H1 (cell line): Measurements from ENCODE around the gene AGT. TPM values are rescaled to one million over a fixed set of nuclear protein-coding genes. Genes with fewer than 3 reads are reported as not detected.

Experiments used
- CTCF ChIA-PET: fragments of 300-600 bp; sonication (Branson Sonifier 250); formaldehyde crosslinking; loops from one replicate; lab custom pipeline; 2021; ENCODE audit not compliant: partially characterized antibody; lab: Charles Lee
- POLR2A ChIA-PET: fragments of 300-600 bp; sonication (Branson Sonifier 250); formaldehyde crosslinking; loops from one replicate; lab custom pipeline; 2021; ENCODE audit warnings: inconsistent platforms; ENCODE audit not compliant: partially characterized antibody; lab: Charles Lee
- DNase-seq, 2 experiments: peaks; one replicate each; pipeline versions ENCODE4 v3.0.0 to v3.0.0-alpha.2; 2010 to 2022; ENCODE audit warnings: low spot score in 2 of 2, low read depth in 1 of 2, mixed read lengths in 1 of 2
- FAIRE-seq: peaks from 2 replicates; lab custom pipeline; 2011; peaks lifted over from hg19 to GRCh38; lab: Jason Lieb, UNC
- H2AFZ ChIP-seq: 2 replicates; pipeline ENCODE4 v1.8.1; 2012; ENCODE audit warnings: low read length, inconsistent platforms
- H2AK5ac ChIP-seq: 2 replicates; pipeline ENCODE4 v1.6.1; 2013; ENCODE audit warnings: low read depth, low read length
- H2BK120ac ChIP-seq: replicated peaks from 2 replicates; pipeline ENCODE3; 2013; ENCODE audit warnings: low read depth, low read length, inconsistent platforms
- H2BK12ac ChIP-seq: 2 replicates; pipeline ENCODE4 v1.6.1; 2013; ENCODE audit warnings: low read depth, low read length
- H2BK15ac ChIP-seq: 2 replicates; pipeline ENCODE4 v1.6.1; 2013; ENCODE audit warnings: low read length
- H2BK20ac ChIP-seq: 2 replicates; pipeline ENCODE4 v1.6.1; 2013; ENCODE audit warnings: low read length
- H2BK5ac ChIP-seq: 2 replicates; pipeline ENCODE4 v1.6.1; 2013; ENCODE audit warnings: low read depth, low read length
- H3K14ac ChIP-seq: 2 replicates; pipeline ENCODE4 v1.6.1; 2013; ENCODE audit warnings: inconsistent platforms; ENCODE audit not compliant: insufficient read length
- H3K18ac ChIP-seq: 2 replicates; pipeline ENCODE4 v1.6.1; 2013; ENCODE audit warnings: low read length; ENCODE audit errors: extremely low read depth
- H3K23ac ChIP-seq: 2 replicates; pipeline ENCODE4 v1.6.1; 2013; ENCODE audit warnings: inconsistent platforms; ENCODE audit not compliant: insufficient read length
- H3K23me2 ChIP-seq: 2 replicates; pipeline ENCODE4 v1.6.1; 2013; ENCODE audit warnings: low read depth, low read length
- H3K27ac ChIP-seq: 2 replicates; pipeline ENCODE4 v1.6.1; 2011; ENCODE audit warnings: low read depth, low read length, inconsistent platforms
- H3K27me3 ChIP-seq, 4 experiments: replicated peaks in 1 of 4; 1 replicate in 1 of 4; 2 replicates in 3 of 4; pipeline versions ENCODE4 v1.6.1 to v1.8.1; 2011 to 2013; ENCODE audit warnings: low read length in 3 of 4, mild to moderate bottlenecking in 3 of 4, inconsistent platforms in 2 of 4, mixed read lengths in 2 of 4, moderate library complexity in 1 of 4; ENCODE audit not compliant: control insufficient read depth in 3 of 4, insufficient read depth in 3 of 4; ENCODE audit errors: extremely low read depth in 1 of 4
- H3K36me3 ChIP-seq, 4 experiments: 2 replicates each; pipeline versions ENCODE4 v1.6.1 to v1.8.1; 2011 to 2013; ENCODE audit warnings: mild to moderate bottlenecking in 4 of 4, low read length in 3 of 4, moderate library complexity in 2 of 4, control low read depth in 1 of 4, inconsistent platforms in 1 of 4; ENCODE audit not compliant: insufficient read depth in 4 of 4, control insufficient read depth in 2 of 4
- H3K4ac ChIP-seq: replicated peaks from 2 replicates; pipeline ENCODE3; 2013; ENCODE audit warnings: low read length, low read depth, mixed read lengths, inconsistent platforms; ENCODE audit not compliant: insufficient read length
- H3K4me1 ChIP-seq, 4 experiments: replicated peaks in 1 of 4; 1 replicate in 1 of 4; 2 replicates in 3 of 4; pipeline versions ENCODE4 v1.6.1 to v1.8.1; 2011 to 2013; ENCODE audit warnings: low read length in 3 of 4, inconsistent platforms in 2 of 4, mixed read lengths in 1 of 4; ENCODE audit not compliant: insufficient read depth in 4 of 4, control insufficient read depth in 3 of 4
- H3K4me2 ChIP-seq, 2 experiments: 2 replicates each; pipeline versions ENCODE4 v1.6.1 to v1.8.1; 2011 to 2013; ENCODE audit warnings: low read depth in 2 of 2, low read length in 2 of 2, control low read depth in 1 of 2, inconsistent platforms in 1 of 2, mild to moderate bottlenecking in 1 of 2; ENCODE audit not compliant: insufficient read depth in 1 of 2
- H3K4me3 ChIP-seq, 4 experiments: fragments of 200-600, 300-600 bp in 1 of 4; sonication (generic), shearing (Covaris generic), sonication (Bioruptor Twin) in 1 of 4; 2 replicates each; pipeline versions ENCODE4 v1.5.1 to v1.8.1; 2011 to 2016; ENCODE audit warnings: low read length in 4 of 4, low read depth in 3 of 4, control low read depth in 2 of 4, inconsistent platforms in 2 of 4, mild to moderate bottlenecking in 2 of 4, mixed read lengths in 1 of 4, moderate library complexity in 1 of 4; ENCODE audit not compliant: insufficient read depth in 2 of 4; ENCODE audit errors: extremely low read depth in 1 of 4
- H3K56ac ChIP-seq: replicated peaks from 2 replicates; pipeline ENCODE3; 2013; ENCODE audit warnings: low read depth, mild to moderate bottlenecking, mixed read lengths, low read length, inconsistent platforms; ENCODE audit not compliant: insufficient read length
- H3K79me1 ChIP-seq: 2 replicates; pipeline ENCODE4 v1.6.1; 2013; ENCODE audit warnings: low read depth, low read length, control low read depth
- H3K79me2 ChIP-seq, 2 experiments: 2 replicates each; pipeline versions ENCODE4 v1.6.1 to v1.8.1; 2012 to 2013; ENCODE audit warnings: low read length in 2 of 2, mild to moderate bottlenecking in 2 of 2, inconsistent platforms in 1 of 2; ENCODE audit not compliant: insufficient read depth in 2 of 2, control insufficient read depth in 1 of 2
- H3K9ac ChIP-seq, 4 experiments: replicated peaks in 1 of 4; 1 replicate in 1 of 4; 2 replicates in 3 of 4; pipeline versions ENCODE4 v1.6.1 to v1.8.1; 2011 to 2013; ENCODE audit warnings: low read depth in 3 of 4, low read length in 3 of 4, control low read depth in 2 of 4, mild to moderate bottlenecking in 2 of 4, moderate library complexity in 2 of 4, inconsistent platforms in 1 of 4; ENCODE audit errors: extremely low read depth in 1 of 4
- H3K9me3 ChIP-seq, 2 experiments: 2 replicates each; pipeline versions ENCODE4 v1.6.1 to v1.8.1; 2012 to 2013; ENCODE audit warnings: mild to moderate bottlenecking in 2 of 2, moderate library complexity in 2 of 2, control low read depth in 1 of 2, inconsistent platforms in 1 of 2, low read depth in 1 of 2, low read length in 1 of 2, mixed read lengths in 1 of 2; ENCODE audit not compliant: insufficient read depth in 2 of 2
- H4K20me1 ChIP-seq, 2 experiments: replicated peaks in 1 of 2; 2 replicates each; pipeline versions ENCODE3 to v1.8.1; 2011 to 2013; ENCODE audit warnings: inconsistent platforms in 2 of 2, low read length in 2 of 2, mild to moderate bottlenecking in 1 of 2; ENCODE audit not compliant: insufficient read depth in 2 of 2, control insufficient read depth in 1 of 2
- H4K5ac ChIP-seq: 2 replicates; pipeline ENCODE4 v1.6.1; 2013; ENCODE audit warnings: low read length, low read depth, mixed read lengths, inconsistent platforms; ENCODE audit not compliant: insufficient read length
- H4K8ac ChIP-seq: 2 replicates; pipeline ENCODE4 v1.8.0; 2013; ENCODE audit warnings: mild to moderate bottlenecking, moderate library complexity, low read length, inconsistent platforms; ENCODE audit not compliant: insufficient read depth; ENCODE audit errors: extremely low read depth
- H4K91ac ChIP-seq: replicated peaks from 2 replicates; pipeline ENCODE3; 2013; ENCODE audit warnings: low read length, mixed read lengths, inconsistent platforms; ENCODE audit not compliant: insufficient read length
- CEBPB ChIP-seq: IDR thresholded peaks from 2 replicates; pipeline ENCODE4 v1.6.1; 2012; ENCODE audit warnings: low read depth, low read length
- CTBP2 ChIP-seq: IDR thresholded peaks from 2 replicates; pipeline ENCODE4 v1.7.0; 2011; ENCODE audit warnings: borderline replicate concordance, mild to moderate bottlenecking, moderate library complexity, mixed read lengths, low read length; ENCODE audit not compliant: insufficient read depth, insufficient read length
- CTCF ChIP-seq, 3 experiments: IDR thresholded peaks; 1 replicate in 2 of 3; 2 replicates in 1 of 3; pipeline versions ENCODE4 v1.5.1 to v1.6.1; 2011; ENCODE audit warnings: low read length in 3 of 3, mild to moderate bottlenecking in 3 of 3, inconsistent platforms in 2 of 3, low read depth in 1 of 3, moderate library complexity in 1 of 3; ENCODE audit not compliant: insufficient read depth in 1 of 3; ENCODE audit errors: control extremely low read depth in 1 of 3
- RAD21 ChIP-seq, 2 experiments: IDR thresholded peaks in 1 of 2; conservative IDR thresholded peaks in 1 of 2; 2 replicates each; pipeline ENCODE4 v1.6.1; 2011; ENCODE audit warnings: low read depth in 2 of 2, low read length in 2 of 2, improper control_type of control experiment in 1 of 2, inconsistent platforms in 1 of 2, mild to moderate bottlenecking in 1 of 2, moderate library complexity in 1 of 2
- TEAD4 ChIP-seq: IDR thresholded peaks from 2 replicates; pipeline ENCODE4 v1.6.1; 2012; ENCODE audit warnings: low read depth, low read length, inconsistent platforms, mixed read lengths
- WGBS, 2 experiments: shearing (Covaris generic) in 1 of 2; methylation state at CpG; one replicate each; pipeline versions ENCODE4 v1.1.6 to v1.1.7; 2013 to 2015; ENCODE audit warnings: low lambda C conversion rate in 2 of 2, mixed read lengths in 2 of 2, inconsistent platforms in 1 of 2, low coverage in 1 of 2, missing lambda C conversion rate in 1 of 2; ENCODE audit not compliant: insufficient replicate concordance in 2 of 2, insufficient coverage in 1 of 2, insufficient read length in 1 of 2; ENCODE audit errors: extremely low coverage in 1 of 2, missing lambda C conversion rate in 1 of 2; 5-methylcytosine and 5-hydroxymethylcytosine counted together
- polyA plus RNA-seq, 7 experiments: library from polyadenylated mRNA; depleted of rRNA in 3 of 7; stranded (reverse) in 5 of 7; unstranded in 2 of 7; fragments of >200 nt in 5 of 7; fragments of 200-250 nt in 2 of 7; gene quantifications; 1 replicate in 5 of 7; 2 replicates in 1 of 7; 4 replicates in 1 of 7; pipeline versions ENCODE4 v1.2.1 to v1.2.3, GENCODE V29; 2011 to 2013; ENCODE audit warnings: missing spikeins in 2 of 7, mixed read lengths in 2 of 7
- total RNA-seq: library from RNA; stranded (reverse); fragmentation: NEBNext Ultra II Directional; extraction: Animal tissue kit (Norgen Biotek cat#: 25700); gene quantifications from 2 replicates; pipeline ENCODE4 v1.2.1, GENCODE V29; 2021

The AGT gene
- total and polyA plus RNA-seq, 2 of the 8 experiments (the other 6 are each of a cell fraction or from before 2014, with no cell fraction given) = 0.20 TPM; not detected in 1

DNA sequence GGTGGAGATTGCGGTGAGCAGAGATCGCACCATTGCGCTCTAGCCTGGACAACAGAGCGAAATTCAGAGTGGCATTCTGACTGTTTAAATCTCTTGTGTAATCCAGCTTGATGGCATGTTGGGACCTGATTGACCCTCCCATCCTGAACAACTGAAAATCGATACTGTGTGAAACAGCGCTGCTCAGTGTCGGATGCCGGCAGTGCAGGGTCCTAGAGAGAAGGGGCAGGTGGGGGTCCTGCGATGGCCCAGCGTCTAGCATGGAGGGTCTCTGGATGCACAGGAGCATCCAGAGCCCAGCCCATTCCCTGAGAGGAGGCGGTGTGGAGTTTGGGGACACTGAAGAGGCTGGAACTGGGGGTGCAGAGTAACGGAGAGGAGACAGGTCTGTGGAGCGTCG, 15.8 kb downstream of the AGT start:
- Histone ChIP-seq H4K8ac (no peak overlapping the region), H3K4me2 (no peak overlapping the region), H3K56ac (no peak overlapping the region), H2BK120ac (no peak overlapping the region), H3K36me3 (peaks cover 0 to 10% (median 6%) of the 10 kb centered on the region in 4 experiments; a peak in 6 of 8 replicates), H2BK12ac (no peak overlapping the region), H3K79me2 (no peaks in the 10 kb centered on the region), H3K9ac (no peak overlapping the region), H2BK15ac (no peak overlapping the region), H4K20me1 (no peaks in the 10 kb centered on the region), H3K9me3 (no peaks in the 10 kb centered on the region), H2AK5ac (no peak overlapping the region), H3K4ac (no peak overlapping the region), H3K27me3 (no peaks in the 10 kb centered on the region), H3K27ac (no peak overlapping the region), H2BK20ac (no peak overlapping the region), H3K18ac (no peak overlapping the region), H3K23me2 (no peaks in the 10 kb centered on the region), H3K79me1 (no peaks in the 10 kb centered on the region), H3K4me3 (no peak overlapping the region), H3K14ac (no peak overlapping the region), H3K23ac (no peak overlapping the region), H4K91ac (no peak overlapping the region), H4K5ac (no peak overlapping the region), H2BK5ac (no peak overlapping the region), H3K4me1 (peaks cover 0 to 8% (median 3%) of the 10 kb centered on the region in 4 experiments; a peak in 2 of 7 replicates), H2AFZ (no peak overlapping the region)
- ChIA-PET CTCF (interaction anchor here (0.7 to 2.7 kb wide), 23 partner anchors 9 to 384 kb away, joined by 3 to 12 read pairs (median 4); partner anchors contain the start of gene AGT), POLR2A (no interaction called here)
- TF ChIP-seq CTBP2 = no peak
- TF ChIP-seq RAD21 (IDR thresholded peaks at IDR 0.05 in 1 of 2, conservative IDR thresholded peaks at IDR 0.05 in 1 of 2; ENCODE audit: low read depth in 2 of 2, low read length in 2 of 2) = peak; percentile 66 to 78
- TF ChIP-seq CEBPB = no peak
- peak; percentile 58 to 71 (median 68) for TF ChIP-seq CTCF (IDR thresholded peaks at IDR 0.05; ENCODE audit: control extremely low read depth in 1 of 3, insufficient read depth in 1 of 3, low read depth in 1 of 3, low read length in 3 of 3)
- 0 out of 2 replicates have a peak, but pooled peaks have one; percentile 27 for TF ChIP-seq TEAD4
- 86% methylated on average over 14 of the region's 14 CpGs; no CpG with 5 or more reads in 1 of the 2 experiments for WGBS, 2 experiments
- FAIRE-seq (no peak), DNase-seq (no peak)
